CD8-positive, alpha-beta memory T cell (primary cell): Measurements from ENCODE around the gene ARHGEF25. TPM values are rescaled to one million over a fixed set of nuclear protein-coding genes. Genes with fewer than 3 reads are reported as not detected.

ENCODE experiments used
- CTCF ChIA-PET: fragments of 350-600 bp; sonication (Branson Sonifier 250); formaldehyde crosslinking; loops from one replicate; lab custom pipeline; 2021; ENCODE audit warnings: antibody characterized with exemption; lab: Charles Lee
- POLR2A ChIA-PET: fragments of 350-600 bp; sonication (Branson Sonifier 250); formaldehyde crosslinking; loops from one replicate; lab custom pipeline; 2021; ENCODE audit warnings: antibody characterized with exemption; lab: Charles Lee
- DNase-seq, 5 donors: peaks; one replicate each; pipeline versions ENCODE4 v3.0.0 to v3.0.0-alpha.2; 2020 to 2022; ENCODE audit warnings: mixed read lengths in 1 of 5
- H3K27ac ChIP-seq: one replicate; pipeline ENCODE4 v1.7.0; 2013; ENCODE audit warnings: low read depth, mild to moderate bottlenecking, low read length, moderate library complexity
- H3K27me3 ChIP-seq: 2 replicates; pipeline ENCODE4 v1.7.0; 2013; ENCODE audit warnings: low read length, mild to moderate bottlenecking; ENCODE audit not compliant: insufficient read depth, poor library complexity, severe bottlenecking
- H3K36me3 ChIP-seq: 2 replicates; pipeline ENCODE4 v1.7.0; 2013; ENCODE audit warnings: mild to moderate bottlenecking, low read length, moderate library complexity; ENCODE audit not compliant: insufficient read depth
- H3K4me1 ChIP-seq: 2 replicates; pipeline ENCODE4 v1.7.0; 2013; ENCODE audit warnings: mild to moderate bottlenecking, low read length, moderate library complexity; ENCODE audit not compliant: insufficient read depth
- H3K4me3 ChIP-seq: 2 replicates; pipeline ENCODE4 v1.7.0; 2013; ENCODE audit warnings: mild to moderate bottlenecking, low read length
- H3K9me3 ChIP-seq: 2 replicates; pipeline ENCODE4 v1.7.0; 2013; ENCODE audit warnings: mild to moderate bottlenecking, low read length
- H3K27ac Mint-ChIP-seq, 8 donors: one replicate each; pipeline ENCODE4 v1.8.0; 2020 to 2021; ENCODE audit warnings: mixed read lengths in 8 of 8, mild to moderate bottlenecking in 6 of 8, inconsistent platforms in 3 of 8, moderate library complexity in 3 of 8
- H3K27me3 Mint-ChIP-seq, 2 donors: one replicate each; pipeline ENCODE4 v1.8.0; 2020 to 2021; ENCODE audit warnings: mixed read lengths in 2 of 2, mild to moderate bottlenecking in 1 of 2, moderate library complexity in 1 of 2
- H3K36me3 Mint-ChIP-seq, 3 donors: one replicate each; pipeline ENCODE4 v1.8.0; 2020 to 2021; ENCODE audit warnings: mixed read lengths in 3 of 3, inconsistent platforms in 1 of 3, mild to moderate bottlenecking in 1 of 3
- H3K4me1 Mint-ChIP-seq, 3 donors: one replicate each; pipeline ENCODE4 v1.8.0; 2020 to 2021; ENCODE audit warnings: mixed read lengths in 3 of 3, inconsistent platforms in 1 of 3, mild to moderate bottlenecking in 1 of 3
- H3K4me3 Mint-ChIP-seq, 7 donors: one replicate each; pipeline ENCODE4 v1.8.0; 2020 to 2021; ENCODE audit warnings: mixed read lengths in 7 of 7, mild to moderate bottlenecking in 6 of 7, moderate library complexity in 4 of 7, inconsistent platforms in 2 of 7
- H3K9me3 Mint-ChIP-seq, 5 donors: one replicate each; pipeline ENCODE4 v1.8.0; 2020 to 2022; ENCODE audit warnings: mixed read lengths in 5 of 5, mild to moderate bottlenecking in 3 of 5, moderate library complexity in 2 of 5, inconsistent platforms in 1 of 5
- polyA plus RNA-seq: library from polyadenylated mRNA; unstranded; fragments of 300-500 nt; fragmentation: Illumina TruSeq; gene quantifications from one replicate; pipeline ENCODE4 v1.2.3, GENCODE V29; 2021
- total RNA-seq, 2 experiments: library from RNA; stranded (reverse); gene quantifications; one replicate each; pipeline ENCODE4 v1.2.3, GENCODE V29; 2021

The ARHGEF25 gene
- total and polyA plus RNA-seq, 3 experiments from 2014 or later = 1.4 to 1.9 TPM; not detected in 1

DNA sequence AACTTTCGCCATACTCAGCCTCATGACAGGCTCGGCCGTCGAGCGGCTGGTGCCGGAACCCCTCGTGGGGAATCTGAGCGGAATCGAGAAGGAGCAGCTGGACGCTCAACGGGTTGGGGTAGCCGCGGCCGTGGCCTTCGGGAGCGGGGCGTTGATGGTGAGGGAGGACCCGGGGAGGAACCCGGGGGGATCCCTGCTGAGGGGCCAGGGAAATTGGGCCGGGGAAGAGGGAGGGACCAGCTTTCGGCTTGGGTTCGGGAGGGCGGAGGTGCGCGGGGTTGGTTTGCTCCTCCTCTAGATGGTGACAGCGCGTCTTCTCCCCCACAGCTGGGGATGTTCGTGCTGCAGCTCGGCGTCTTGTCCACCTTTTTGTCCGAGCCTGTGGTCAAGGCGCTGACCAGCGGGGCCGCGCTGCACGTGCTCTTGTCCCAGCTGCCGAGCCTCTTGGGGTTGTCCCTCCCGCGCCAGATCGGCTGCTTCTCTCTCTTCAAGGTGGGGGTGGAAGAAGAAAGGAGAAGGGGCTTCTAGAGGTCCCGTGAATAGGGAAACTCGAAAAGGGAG lies 9.8 kb downstream of the ARHGEF25 start:
- CTCF ChIA-PET = interaction anchor here (0.6 to 5.7 kb wide), 18 partner anchors 9 to 166 kb away, joined by 3 to 85 read pairs (median 4); partner anchors contain the start of genes ARHGEF25, B4GALNT1, INHBE and MARS1
- Mint-ChIP-seq H3K27me3 (peaks cover 83 to 87% of the 10 kb centered on the region in 2 donors), H3K4me1 (peaks cover 28 to 34% (median 32%) of the 10 kb centered on the region in 3 donors), H3K9me3 (no peaks in the 10 kb centered on the region), H3K36me3 (peaks cover 0 to 4% (median 0%) of the 10 kb centered on the region in 3 donors), H3K4me3 (peak overlapping the region; percentile 49 to 91 (median 84)), H3K27ac (peak overlapping the region in 3 of 8 donors; percentile 19 to 53 (median 23))
- Histone ChIP-seq H3K27ac (no peak overlapping the region), H3K4me1 (peaks cover 30% of the 10 kb centered on the region), H3K9me3 (no peaks in the 10 kb centered on the region), H3K27me3 (peaks cover 70% of the 10 kb centered on the region), H3K36me3 (no peaks in the 10 kb centered on the region), H3K4me3 (peak overlapping the region; percentile 59)
- POLR2A ChIA-PET = interaction anchor here (0.6 to 1.8 kb wide), 2 partner anchors 162 to 163 kb away, joined by 3 to 4 read pairs; partner anchors contain the start of gene GLI1
- no peak for DNase-seq

DNA sequence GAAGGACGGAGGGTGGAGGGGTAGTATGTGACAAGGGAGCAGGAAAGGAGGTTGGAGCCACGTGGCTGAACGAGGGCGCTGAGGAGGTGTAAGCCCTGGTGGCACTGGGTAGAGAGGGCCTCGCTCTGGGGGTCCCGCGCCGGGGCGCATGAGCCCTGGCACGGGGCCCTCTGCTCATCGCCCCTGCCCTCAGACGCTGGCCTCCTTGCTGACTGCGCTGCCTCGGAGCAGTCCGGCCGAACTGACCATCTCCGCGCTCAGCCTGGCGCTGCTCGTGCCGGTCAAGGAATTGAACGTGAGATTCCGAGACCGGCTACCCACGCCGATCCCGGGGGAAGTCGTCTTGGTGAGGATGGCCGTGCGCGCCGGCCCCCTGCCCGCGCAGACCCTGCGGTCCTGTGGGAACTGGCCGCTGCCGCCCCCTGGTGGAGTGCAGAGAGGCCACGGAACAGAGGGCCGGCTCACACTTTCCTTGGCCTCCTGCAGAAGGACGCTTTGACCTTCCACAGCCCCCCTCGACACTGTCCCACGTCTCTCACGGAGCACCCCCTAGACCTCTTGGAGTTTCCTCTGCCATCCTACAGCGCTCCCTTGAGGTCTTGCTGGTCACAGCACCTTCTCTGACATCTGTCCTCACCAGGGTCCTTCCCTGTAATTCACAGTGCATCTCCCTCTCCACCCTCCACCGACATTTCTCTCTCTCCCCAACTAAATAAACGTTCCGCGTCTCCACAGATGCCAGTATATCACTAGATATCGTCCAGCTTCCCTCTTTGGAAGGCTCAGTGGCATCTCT lies 10.5 kb downstream of the ARHGEF25 start:
- no peaks in the 10 kb centered on the region for H3K9me3 Mint-ChIP-seq
- DNase-seq = peak; percentile 39 to 65 (median 50)
- H3K4me1 ChIP-seq = peaks cover 30% of the 10 kb centered on the region
- peaks cover 77% of the 10 kb centered on the region for H3K27me3 ChIP-seq
- ChIA-PET POLR2A (interaction anchor here (0.6 to 1.8 kb wide), 3 partner anchors 16 to 164 kb away, joined by 3 to 4 read pairs (median 3); partner anchors contain the start of gene GLI1), CTCF (interaction anchor here (0.7 to 5.7 kb wide), 20 partner anchors 9 to 166 kb away, joined by 3 to 85 read pairs (median 4); partner anchors contain the start of genes ARHGEF25, B4GALNT1, INHBE and MARS1)
- peaks cover 0 to 4% (median 0%) of the 10 kb centered on the region in 3 donors for H3K36me3 Mint-ChIP-seq
- peaks cover 28 to 34% (median 32%) of the 10 kb centered on the region in 3 donors for H3K4me1 Mint-ChIP-seq
- H3K27ac ChIP-seq = no peak overlapping the region
- peak overlapping the region; percentile 49 to 91 (median 84) for H3K4me3 Mint-ChIP-seq
- peak overlapping the region; percentile 59 for H3K4me3 ChIP-seq
- no peaks in the 10 kb centered on the region for H3K9me3 ChIP-seq
- H3K36me3 ChIP-seq = no peaks in the 10 kb centered on the region
- H3K27ac Mint-ChIP-seq = peak overlapping the region in 3 of 8 donors; percentile 19 to 53 (median 44)
- H3K27me3 Mint-ChIP-seq = peaks cover 86 to 92% of the 10 kb centered on the region in 2 donors

DNA sequence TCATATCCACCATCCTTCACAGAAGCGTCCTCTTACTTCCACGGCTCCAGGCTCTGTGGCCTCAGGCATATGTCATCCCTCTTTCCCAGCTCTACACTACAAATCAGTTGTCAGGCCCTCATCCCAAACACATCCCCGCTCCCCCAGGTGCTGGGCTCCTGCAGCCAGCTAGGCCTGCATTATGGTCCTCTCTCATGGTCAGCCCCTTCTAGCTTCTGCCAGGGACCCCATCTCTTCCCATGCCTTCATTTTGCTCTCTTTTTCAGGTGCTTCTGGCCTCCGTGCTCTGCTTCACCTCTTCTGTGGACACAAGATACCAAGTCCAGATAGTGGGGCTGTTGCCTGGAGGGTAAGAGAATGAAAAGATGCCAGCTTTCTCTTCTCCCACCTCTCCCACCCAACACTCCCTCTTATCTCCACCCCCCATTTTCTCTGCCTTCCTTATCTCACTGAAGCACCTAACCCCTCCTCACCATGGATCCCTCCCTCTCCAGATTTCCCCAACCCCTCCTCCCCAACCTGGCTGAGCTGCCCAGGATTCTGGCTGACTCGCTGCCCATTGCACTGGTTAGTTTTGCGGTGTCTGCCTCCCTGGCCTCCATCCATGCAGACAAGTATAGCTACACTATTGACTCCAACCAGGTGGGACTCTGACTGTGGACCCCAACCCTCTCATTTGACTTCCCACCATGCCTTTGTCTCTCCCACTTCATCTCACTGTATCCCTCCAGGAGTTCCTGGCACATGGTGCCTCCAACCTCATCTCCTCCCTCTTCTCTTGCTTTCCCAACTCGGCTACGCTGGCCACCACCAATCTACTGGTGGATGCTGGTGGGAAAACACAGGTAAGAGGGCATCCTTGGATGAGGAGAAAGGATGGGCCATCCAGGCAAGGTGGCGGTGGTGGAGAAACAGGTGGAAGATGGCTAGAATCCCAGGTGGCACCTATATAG lies 11.3 kb downstream of the ARHGEF25 start:
- H3K4me3 ChIP-seq = no peak overlapping the region
- CTCF ChIA-PET = interaction anchor here (0.7 to 5.7 kb wide), 9 partner anchors 8 to 164 kb away, joined by 3 to 85 read pairs (median 4); partner anchors contain the start of gene B4GALNT1
- no peaks in the 10 kb centered on the region for H3K36me3 ChIP-seq
- H3K9me3 Mint-ChIP-seq = no peaks in the 10 kb centered on the region
- H3K27me3 Mint-ChIP-seq = peaks cover 87 to 91% of the 10 kb centered on the region in 2 donors
- peaks cover 30% of the 10 kb centered on the region for H3K4me1 ChIP-seq
- peak overlapping the region in 6 of 7 donors; percentile 61 to 87 (median 80) for H3K4me3 Mint-ChIP-seq
- H3K4me1 Mint-ChIP-seq = peaks cover 30 to 42% (median 32%) of the 10 kb centered on the region in 3 donors
- H3K27ac Mint-ChIP-seq = peak overlapping the region in 3 of 8 donors; percentile 6 to 44 (median 20)
- H3K27ac ChIP-seq = no peak overlapping the region
- H3K36me3 Mint-ChIP-seq = peaks cover 0 to 4% (median 0%) of the 10 kb centered on the region in 3 donors
- DNase-seq = no peak
- POLR2A ChIA-PET = interaction anchor here (0.7 kb wide), 1 partner anchor 15 kb away, joined by 3 read pairs; no protein-coding TSS in a partner anchor
- H3K27me3 ChIP-seq = peaks cover 81% of the 10 kb centered on the region
- no peaks in the 10 kb centered on the region for H3K9me3 ChIP-seq

DNA sequence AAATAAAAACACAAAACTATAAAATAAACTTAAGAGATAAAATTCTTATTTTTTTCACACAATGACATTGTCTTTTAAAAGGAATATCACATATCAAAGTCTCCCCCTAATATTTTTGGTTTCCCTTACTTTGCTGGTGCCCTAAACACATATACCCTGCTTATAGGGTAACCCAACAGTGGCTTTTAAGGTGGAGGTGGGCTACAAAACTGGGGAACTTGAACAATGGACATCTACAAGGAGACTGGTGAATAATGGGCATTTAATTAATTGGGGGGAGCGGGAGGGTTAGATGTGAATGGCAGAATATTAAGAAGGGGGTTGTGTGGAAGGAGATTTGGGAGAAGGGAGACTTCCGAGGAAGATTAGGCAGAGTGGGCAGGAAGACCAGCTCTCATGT lies 12.2 kb downstream of the ARHGEF25 start:
- Mint-ChIP-seq H3K9me3 (no peaks in the 10 kb centered on the region), H3K27ac (no peak overlapping the region), H3K4me3 (no peak overlapping the region), H3K27me3 (peaks cover 84 to 90% of the 10 kb centered on the region in 2 donors), H3K4me1 (peaks cover 31 to 50% (median 32%) of the 10 kb centered on the region in 3 donors), H3K36me3 (peaks cover 0 to 4% (median 0%) of the 10 kb centered on the region in 3 donors)
- CTCF ChIA-PET = interaction anchor here (0.7 to 5.7 kb wide), 3 partner anchors 9 to 79 kb away, joined by 3 to 85 read pairs (median 4); partner anchors contain the start of gene B4GALNT1
- no peak overlapping the region for H3K4me3 ChIP-seq
- no peak overlapping the region for H3K27ac ChIP-seq
- no peaks in the 10 kb centered on the region for H3K9me3 ChIP-seq
- POLR2A ChIA-PET = no interaction called here
- H3K36me3 ChIP-seq = no peaks in the 10 kb centered on the region
- DNase-seq = no peak
- H3K4me1 ChIP-seq = peaks cover 30% of the 10 kb centered on the region
- H3K27me3 ChIP-seq = peaks cover 83% of the 10 kb centered on the region

DNA sequence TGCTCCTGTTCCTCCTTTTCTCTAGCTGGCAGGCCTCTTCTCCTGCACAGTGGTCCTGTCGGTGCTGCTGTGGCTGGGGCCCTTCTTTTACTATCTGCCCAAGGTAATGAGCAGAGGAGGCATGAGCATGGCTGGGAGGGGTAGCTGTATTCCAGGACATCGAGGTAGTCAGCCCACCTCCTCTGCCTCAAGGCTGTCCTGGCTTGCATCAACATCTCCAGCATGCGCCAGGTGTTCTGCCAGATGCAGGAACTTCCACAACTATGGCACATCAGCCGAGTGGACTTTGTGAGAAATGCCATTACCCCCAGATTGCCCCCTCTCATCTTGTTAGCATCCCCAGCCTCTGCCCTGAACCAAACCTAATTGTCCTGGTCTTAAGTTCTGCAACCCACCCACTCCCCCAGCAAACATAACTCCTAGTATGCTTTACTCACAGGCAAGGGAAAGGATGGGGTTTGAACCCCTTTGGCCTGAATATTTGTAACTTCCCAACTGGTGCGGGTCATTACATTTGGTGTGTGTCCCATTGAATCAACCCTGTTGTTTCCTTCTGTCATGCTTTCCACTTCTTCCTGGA lies 12.7 kb downstream of the ARHGEF25 start:
- Histone ChIP-seq H3K36me3 (no peaks in the 10 kb centered on the region), H3K9me3 (no peaks in the 10 kb centered on the region), H3K27ac (no peak overlapping the region), H3K4me1 (peaks cover 30% of the 10 kb centered on the region), H3K4me3 (no peak overlapping the region), H3K27me3 (peaks cover 85% of the 10 kb centered on the region)
- CTCF ChIA-PET = interaction anchor here (0.7 to 1.3 kb wide), 2 partner anchors 9 to 165 kb away, joined by 3 to 4 read pairs; partner anchors contain the start of gene B4GALNT1
- H3K4me1 Mint-ChIP-seq = peaks cover 30 to 49% (median 30%) of the 10 kb centered on the region in 3 donors
- H3K27ac Mint-ChIP-seq = no peak overlapping the region
- no peak overlapping the region for H3K4me3 Mint-ChIP-seq
- H3K9me3 Mint-ChIP-seq = no peaks in the 10 kb centered on the region
- POLR2A ChIA-PET = no interaction called here
- H3K36me3 Mint-ChIP-seq = peaks cover 0 to 4% (median 0%) of the 10 kb centered on the region in 3 donors
- H3K27me3 Mint-ChIP-seq = peaks cover 81 to 93% of the 10 kb centered on the region in 2 donors
- DNase-seq = no peak

DNA sequence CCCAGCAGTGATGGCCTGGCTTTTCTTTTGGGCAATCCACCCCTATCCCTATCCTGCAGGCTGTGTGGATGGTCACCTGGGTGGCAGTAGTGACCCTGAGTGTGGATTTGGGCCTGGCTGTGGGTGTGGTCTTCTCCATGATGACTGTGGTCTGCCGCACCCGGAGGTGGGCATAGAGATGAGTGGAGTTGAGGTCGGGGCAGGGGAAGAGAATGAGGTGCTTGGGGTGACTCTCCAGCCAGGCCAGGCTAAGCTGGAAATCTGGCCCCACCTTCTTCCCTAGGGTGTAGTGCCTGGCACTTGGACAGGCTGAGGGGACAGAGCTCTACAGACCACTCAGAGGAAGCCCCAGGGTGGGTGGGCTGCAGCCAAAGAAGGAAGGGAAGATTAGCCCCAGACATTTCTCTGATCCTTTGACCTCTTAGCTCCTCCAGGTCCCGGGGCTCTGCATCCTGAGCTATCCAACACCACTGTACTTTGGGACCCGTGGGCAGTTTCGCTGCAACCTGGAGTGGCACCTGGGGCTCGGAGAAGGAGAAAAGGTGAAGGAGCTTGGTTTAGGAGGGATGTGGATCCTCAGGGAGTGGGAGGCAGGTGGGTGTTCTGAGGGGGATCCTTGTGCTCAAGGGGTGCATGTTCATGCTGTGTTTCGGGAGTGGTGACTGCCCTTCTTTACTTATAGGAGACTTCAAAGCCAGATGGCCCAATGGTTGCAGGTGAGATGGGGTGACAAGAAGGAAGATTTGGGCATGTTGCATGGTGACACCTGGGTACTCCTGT lies 13.4 kb downstream of the ARHGEF25 start:
- peak overlapping the region in 1 of 8 donors; percentile 8 for H3K27ac Mint-ChIP-seq
- ChIA-PET POLR2A (no interaction called here), CTCF (interaction anchor here (1.3 to 1.7 kb wide), 2 partner anchors 41 to 166 kb away, joined by 4 to 6 read pairs; no protein-coding TSS in a partner anchor)
- DNase-seq = no peak
- H3K27me3 Mint-ChIP-seq = peaks cover 77 to 95% of the 10 kb centered on the region in 2 donors
- Histone ChIP-seq H3K27ac (no peak overlapping the region), H3K27me3 (peaks cover 80% of the 10 kb centered on the region), H3K36me3 (no peaks in the 10 kb centered on the region), H3K9me3 (no peaks in the 10 kb centered on the region), H3K4me1 (peaks cover 25% of the 10 kb centered on the region), H3K4me3 (no peak overlapping the region)
- no peaks in the 10 kb centered on the region for H3K9me3 Mint-ChIP-seq
- peaks cover 0 to 4% (median 0%) of the 10 kb centered on the region in 3 donors for H3K36me3 Mint-ChIP-seq
- no peak overlapping the region for H3K4me3 Mint-ChIP-seq
- peaks cover 25 to 42% (median 27%) of the 10 kb centered on the region in 3 donors for H3K4me1 Mint-ChIP-seq
